PFSK-1 (cell line): ENCODE data around the gene ULK4.

Experiments used
- FOXP2 ChIP-seq: optimal IDR thresholded peaks from 2 replicates; pipeline ENCODE3; 2011; ENCODE audit warnings: borderline replicate concordance, control low read depth, inconsistent platforms; ENCODE audit not compliant: insufficient read depth; ENCODE audit errors: extremely low read length, extremely low read depth
- POLR2AphosphoS5 ChIP-seq: IDR thresholded peaks from 2 replicates; pipeline ENCODE4 v1.6.1; 2012; ENCODE audit warnings: low read depth, mild to moderate bottlenecking, control low read depth, low read length, moderate library complexity
- SIN3A ChIP-seq: IDR thresholded peaks from 2 replicates; pipeline ENCODE4 v1.6.1; 2012; ENCODE audit warnings: mild to moderate bottlenecking, low read length, moderate library complexity, borderline replicate concordance; ENCODE audit not compliant: insufficient read depth
- TAF1 ChIP-seq: IDR thresholded peaks from 2 replicates; pipeline ENCODE4 v1.6.1; 2012; ENCODE audit warnings: low read length, control low read depth, borderline replicate concordance; ENCODE audit not compliant: insufficient read depth
- TF ChIP-seq, protein P1 (sequence below), 2 experiments: IDR thresholded peaks; 2 replicates each; pipeline versions ENCODE4 v1.6.1 to v1.8.0; 2011 to 2012; ENCODE audit warnings: low read depth in 2 of 2, low read length in 2 of 2, control low read depth in 1 of 2, inconsistent platforms in 1 of 2, mild to moderate bottlenecking in 1 of 2, moderate library complexity in 1 of 2; ENCODE audit not compliant: insufficient read depth in 1 of 2

ULK4 gene

DNA sequence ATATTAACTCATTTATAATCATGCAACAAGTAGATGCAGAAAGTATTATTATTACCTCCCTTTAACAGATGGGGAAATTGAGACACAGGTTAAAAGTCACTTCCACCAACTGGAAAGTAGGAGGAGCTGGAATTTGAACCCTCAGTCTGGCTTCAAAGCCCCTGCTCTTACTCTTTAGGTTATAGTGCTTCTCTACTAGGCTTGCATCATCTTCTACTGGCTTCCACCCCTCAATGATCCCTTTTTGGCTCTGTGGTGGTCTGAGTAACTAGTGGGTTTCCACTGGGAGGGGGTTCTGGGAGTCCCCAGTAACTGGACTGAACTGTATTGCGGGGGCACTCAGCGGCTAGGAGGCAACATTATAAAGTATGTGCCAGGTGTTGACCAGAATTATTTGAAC is 671.6 kb downstream of the ULK4 start:
- TF ChIP-seq FOXP2 (no peak), TAF1 (no peak), SIN3A (no peak), POLR2AphosphoS5 (no peak)
- TF ChIP-seq, protein P1, sequence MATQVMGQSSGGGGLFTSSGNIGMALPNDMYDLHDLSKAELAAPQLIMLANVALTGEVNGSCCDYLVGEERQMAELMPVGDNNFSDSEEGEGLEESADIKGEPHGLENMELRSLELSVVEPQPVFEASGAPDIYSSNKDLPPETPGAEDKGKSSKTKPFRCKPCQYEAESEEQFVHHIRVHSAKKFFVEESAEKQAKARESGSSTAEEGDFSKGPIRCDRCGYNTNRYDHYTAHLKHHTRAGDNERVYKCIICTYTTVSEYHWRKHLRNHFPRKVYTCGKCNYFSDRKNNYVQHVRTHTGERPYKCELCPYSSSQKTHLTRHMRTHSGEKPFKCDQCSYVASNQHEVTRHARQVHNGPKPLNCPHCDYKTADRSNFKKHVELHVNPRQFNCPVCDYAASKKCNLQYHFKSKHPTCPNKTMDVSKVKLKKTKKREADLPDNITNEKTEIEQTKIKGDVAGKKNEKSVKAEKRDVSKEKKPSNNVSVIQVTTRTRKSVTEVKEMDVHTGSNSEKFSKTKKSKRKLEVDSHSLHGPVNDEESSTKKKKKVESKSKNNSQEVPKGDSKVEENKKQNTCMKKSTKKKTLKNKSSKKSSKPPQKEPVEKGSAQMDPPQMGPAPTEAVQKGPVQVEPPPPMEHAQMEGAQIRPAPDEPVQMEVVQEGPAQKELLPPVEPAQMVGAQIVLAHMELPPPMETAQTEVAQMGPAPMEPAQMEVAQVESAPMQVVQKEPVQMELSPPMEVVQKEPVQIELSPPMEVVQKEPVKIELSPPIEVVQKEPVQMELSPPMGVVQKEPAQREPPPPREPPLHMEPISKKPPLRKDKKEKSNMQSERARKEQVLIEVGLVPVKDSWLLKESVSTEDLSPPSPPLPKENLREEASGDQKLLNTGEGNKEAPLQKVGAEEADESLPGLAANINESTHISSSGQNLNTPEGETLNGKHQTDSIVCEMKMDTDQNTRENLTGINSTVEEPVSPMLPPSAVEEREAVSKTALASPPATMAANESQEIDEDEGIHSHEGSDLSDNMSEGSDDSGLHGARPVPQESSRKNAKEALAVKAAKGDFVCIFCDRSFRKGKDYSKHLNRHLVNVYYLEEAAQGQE (IDR thresholded peaks at IDR 0.05; ENCODE audit: insufficient read depth in 1 of 2, low read depth in 2 of 2, low read length in 2 of 2): no peak

DNA sequence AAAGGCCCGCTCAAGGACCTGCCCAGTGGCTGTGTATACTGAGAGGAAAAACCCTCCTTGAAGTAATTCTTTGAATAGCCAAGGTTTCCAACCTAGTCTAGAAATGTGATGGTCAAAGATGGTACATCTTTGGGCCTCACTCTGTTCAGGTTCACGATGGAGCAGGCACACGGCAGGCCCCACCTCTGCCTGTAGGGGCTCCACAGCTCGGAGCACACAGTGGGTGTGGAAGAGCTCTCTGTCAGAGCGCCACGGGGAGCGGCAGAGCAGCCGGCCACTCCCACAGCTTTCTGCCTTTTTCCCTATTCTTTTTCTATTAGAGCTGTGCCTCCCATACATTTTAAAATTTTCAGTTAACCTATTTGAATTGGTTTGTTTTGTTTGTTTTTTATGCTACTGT is 673.1 kb downstream of the ULK4 start:
- TF ChIP-seq, protein P1 (IDR thresholded peaks at IDR 0.05; ENCODE audit: insufficient read depth in 1 of 2, low read depth in 2 of 2, low read length in 2 of 2): no peak
- TF ChIP-seq SIN3A: no peak

DNA sequence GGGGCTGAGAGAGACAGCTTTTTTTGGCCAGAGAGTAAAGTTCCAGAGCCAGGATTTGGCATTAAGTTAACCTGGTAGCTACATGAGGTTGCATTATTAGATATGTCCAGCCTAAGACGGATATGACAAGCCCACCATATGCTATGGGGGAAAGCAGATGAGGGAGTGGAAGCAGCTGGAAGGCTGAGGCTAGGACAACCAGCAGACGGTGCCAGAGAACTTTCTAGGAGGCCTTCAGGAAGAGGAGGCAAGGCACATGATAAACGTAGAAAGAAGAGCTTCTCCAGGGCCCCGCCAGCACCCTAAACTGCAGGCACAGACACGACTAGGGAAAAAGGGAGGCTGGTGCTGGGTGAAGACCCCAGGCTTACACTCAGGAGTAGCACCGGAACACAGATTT is 675.6 kb downstream of the ULK4 start:
- TF ChIP-seq SIN3A (no peak), TAF1 (no peak), FOXP2 (no peak), POLR2AphosphoS5 (no peak)
- TF ChIP-seq, protein P1 (IDR thresholded peaks at IDR 0.05; ENCODE audit: insufficient read depth in 1 of 2, low read depth in 2 of 2, low read length in 2 of 2): no peak

DNA sequence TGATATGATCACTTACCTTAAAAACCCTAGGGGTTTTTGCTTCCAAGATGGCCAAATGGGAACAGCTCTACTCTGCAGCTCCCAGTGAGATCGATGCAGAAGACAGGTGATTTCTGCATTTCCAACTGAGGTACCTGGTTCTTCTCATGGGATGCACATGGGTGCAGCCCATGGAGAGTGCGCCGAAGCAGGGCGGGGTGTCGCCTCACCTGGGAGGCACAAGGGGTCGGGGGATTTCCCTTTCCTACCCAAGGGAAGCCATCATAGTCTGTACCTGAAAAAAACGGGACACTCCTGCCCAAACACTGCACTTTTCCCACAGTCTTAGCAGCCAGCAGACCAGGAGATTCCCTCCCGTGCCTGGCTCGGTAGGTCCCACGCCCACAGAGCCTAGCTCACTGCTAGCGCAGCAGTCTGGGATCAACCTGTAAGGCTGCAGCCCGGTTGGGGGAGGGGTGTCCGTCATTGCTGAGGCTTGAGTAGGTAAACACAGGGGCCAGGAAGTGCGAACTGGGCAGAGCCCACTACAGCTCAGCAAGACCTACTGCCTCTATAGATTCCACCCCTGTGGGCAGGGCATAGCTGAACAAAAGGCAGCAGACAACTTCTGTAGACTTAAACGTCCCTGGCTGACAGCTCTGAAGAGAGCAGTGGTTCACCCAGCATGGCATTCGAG is 684.0 kb downstream of the ULK4 start:
- TF ChIP-seq POLR2AphosphoS5 (no peak), TAF1 (no peak), FOXP2 (no peak)
- TF ChIP-seq, protein P1 (IDR thresholded peaks at IDR 0.05; ENCODE audit: insufficient read depth in 1 of 2, low read depth in 2 of 2, low read length in 2 of 2): no peak

DNA sequence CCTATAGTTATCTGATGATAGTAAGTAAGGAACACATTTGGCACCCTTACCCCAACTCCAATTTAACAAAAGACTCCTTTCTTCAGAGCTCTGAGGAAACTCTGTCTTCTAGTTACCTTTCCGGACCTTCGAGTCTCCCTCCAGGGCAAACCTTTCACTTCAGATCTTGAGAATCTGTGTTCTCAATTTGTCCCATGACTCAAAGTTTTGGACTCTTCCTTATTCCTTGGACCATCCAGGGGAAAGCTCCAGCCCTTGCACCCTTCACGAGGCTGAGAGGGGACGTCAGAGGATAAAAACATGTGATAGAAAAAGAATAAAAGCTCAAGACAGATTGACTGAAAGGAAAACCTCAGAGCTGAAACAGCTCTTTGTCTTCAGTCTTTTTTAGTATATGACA is 685.7 kb downstream of the ULK4 start:
- TF ChIP-seq, protein P1 (IDR thresholded peaks at IDR 0.05; ENCODE audit: insufficient read depth in 1 of 2, low read depth in 2 of 2, low read length in 2 of 2): no peak
- TF ChIP-seq SIN3A (no peak), TAF1 (no peak), FOXP2 (no peak), POLR2AphosphoS5 (no peak)
